ENCODE data around the gene IL33. TPM values are rescaled to one million over a fixed set of nuclear protein-coding genes. Genes with fewer than 3 reads are reported as not detected.

Gene IL33
- total RNA-seq, 2 experiments from 2014 or later: not detected

DNA sequence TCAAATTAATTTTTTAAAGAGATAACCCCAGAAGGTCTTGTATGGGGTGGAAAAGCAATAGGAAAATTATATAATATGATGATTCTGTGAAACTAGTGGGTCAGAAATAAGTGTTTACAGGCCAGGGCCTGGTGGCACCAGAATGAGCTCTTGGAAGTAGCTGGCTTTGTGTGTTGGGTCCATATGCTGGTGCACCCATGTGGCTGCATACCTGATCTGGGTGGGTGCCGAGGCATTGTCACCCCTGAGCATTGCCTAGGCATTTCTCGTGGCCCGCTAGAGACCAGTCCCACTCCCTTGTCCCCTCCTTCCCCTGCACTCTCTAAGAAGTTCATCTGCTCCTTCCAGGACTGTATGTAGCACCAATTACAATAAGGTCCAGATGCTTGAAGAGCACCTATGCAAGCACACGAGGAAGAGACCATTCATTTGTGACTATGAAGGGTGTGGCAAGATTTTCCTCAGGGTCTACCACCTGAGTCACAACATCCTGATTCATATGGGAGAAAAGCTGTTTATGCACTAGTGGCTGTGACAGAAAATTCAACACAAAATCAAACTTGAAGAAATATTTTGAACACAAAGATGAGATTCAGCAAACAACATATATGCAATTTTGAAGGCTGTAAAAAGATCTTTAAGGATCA, 19.8 kb upstream of the IL33 start:
- Mint-ChIP-seq H3K4me1 (ENCODE audit: low read depth) (no peaks in the 10 kb centered on the region), H3K9me3 (ENCODE audit: insufficient read depth) (no peaks in the 10 kb centered on the region), H3K27ac (no peak overlapping the region), H3K36me3 (ENCODE audit: low read depth) (no peaks in the 10 kb centered on the region), H3K27me3 (ENCODE audit: low read depth) (no peaks in the 10 kb centered on the region), H3K4me3 (no peak overlapping the region)
- DNase-seq (no peak), ATAC-seq (no peak)
- ChIA-PET CTCF (no interaction called here), POLR2A (no interaction called here)

DNA sequence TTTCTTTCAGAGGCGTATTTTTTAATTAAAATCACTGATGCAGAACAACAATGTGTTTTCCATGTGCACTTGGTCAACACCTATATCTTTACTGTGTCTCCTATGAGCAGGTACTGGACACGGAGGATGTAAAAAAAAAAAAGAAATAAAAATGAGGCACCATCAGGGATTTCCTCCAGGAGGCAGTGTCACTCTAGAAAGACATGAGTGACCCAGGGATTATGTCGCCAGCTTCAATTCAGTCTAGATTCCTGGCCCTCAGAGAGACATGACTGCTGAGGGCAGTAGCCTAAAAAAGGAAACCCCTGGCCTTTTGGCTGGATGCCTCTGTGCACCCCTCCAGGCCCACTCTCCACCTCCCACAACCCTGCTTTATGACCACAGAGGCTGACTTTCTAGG, 18.3 kb upstream of the IL33 start:
- no peaks in the 10 kb centered on the region for H3K36me3 Mint-ChIP-seq (ENCODE audit: low read depth)
- ChIA-PET CTCF (interaction anchor here (0.9 kb wide), 1 partner anchor 63 kb away, joined by 3 read pairs; no protein-coding TSS in a partner anchor), POLR2A (no interaction called here)
- H3K4me1 Mint-ChIP-seq (ENCODE audit: low read depth): no peaks in the 10 kb centered on the region
- H3K27me3 Mint-ChIP-seq (ENCODE audit: low read depth): no peaks in the 10 kb centered on the region
- no peaks in the 10 kb centered on the region for H3K9me3 Mint-ChIP-seq (ENCODE audit: insufficient read depth)
- H3K4me3 Mint-ChIP-seq: no peak overlapping the region
- DNase-seq (no peak), ATAC-seq (no peak)
- no peak overlapping the region for H3K27ac Mint-ChIP-seq

DNA sequence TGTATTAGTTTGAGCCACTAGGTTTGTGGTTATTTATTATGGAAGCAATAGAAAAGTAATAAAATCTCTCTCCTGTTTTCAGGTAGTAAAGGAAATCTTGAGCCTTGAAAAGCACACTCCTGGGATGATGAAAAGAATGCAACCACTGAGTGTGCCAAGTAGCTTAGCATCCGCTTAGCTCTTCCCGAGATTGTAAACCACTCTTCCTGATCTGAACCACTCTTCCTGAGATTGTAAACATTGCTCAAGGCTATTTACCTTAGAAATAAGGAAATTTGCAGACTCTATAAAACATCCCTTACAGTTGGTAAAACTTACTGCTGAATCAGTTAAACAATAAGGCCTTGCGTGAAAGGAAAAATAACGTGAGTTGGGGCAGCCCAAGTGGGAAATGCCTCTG, 17.4 kb upstream of the IL33 start:
- Mint-ChIP-seq H3K27me3 (ENCODE audit: low read depth) (no peaks in the 10 kb centered on the region), H3K36me3 (ENCODE audit: low read depth) (no peaks in the 10 kb centered on the region), H3K27ac (no peak overlapping the region), H3K4me3 (no peak overlapping the region), H3K4me1 (ENCODE audit: low read depth) (no peaks in the 10 kb centered on the region), H3K9me3 (ENCODE audit: insufficient read depth) (no peaks in the 10 kb centered on the region)
- DNase-seq (no peak), ATAC-seq (no peak)
- ChIA-PET CTCF (no interaction called here), POLR2A (no interaction called here)

DNA sequence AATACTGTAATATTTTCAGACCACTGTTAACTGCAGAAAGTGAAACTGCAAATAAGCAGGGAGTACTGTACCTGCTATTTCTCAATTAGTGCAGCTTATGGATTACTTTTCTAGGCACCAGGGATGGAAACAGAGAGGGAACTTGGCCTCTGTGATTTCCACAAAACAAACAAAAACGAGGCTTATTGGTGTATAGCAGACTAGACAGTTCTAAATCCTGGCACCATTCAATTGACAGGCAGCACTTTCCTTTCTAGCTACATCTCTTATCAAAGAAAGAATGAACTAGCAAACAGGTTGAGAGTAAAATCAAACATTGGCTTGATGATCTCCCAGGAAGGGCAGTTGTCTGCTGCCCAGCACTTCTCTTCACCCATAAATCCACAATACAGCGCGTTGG, 16.0 kb upstream of the IL33 start:
- DNase-seq (no peak), ATAC-seq (no peak)
- H3K9me3 Mint-ChIP-seq (ENCODE audit: insufficient read depth): no peaks in the 10 kb centered on the region
- H3K27me3 Mint-ChIP-seq (ENCODE audit: low read depth): peaks cover under 1% of the 10 kb centered on the region
- H3K4me1 Mint-ChIP-seq (ENCODE audit: low read depth): no peaks in the 10 kb centered on the region
- CTCF ChIA-PET: interaction anchor here (1.6 kb wide), 1 partner anchor 145 kb away, joined by 6 read pairs; no protein-coding TSS in a partner anchor
- H3K27ac Mint-ChIP-seq: no peak overlapping the region
- no peak overlapping the region for H3K4me3 Mint-ChIP-seq
- POLR2A ChIA-PET: no interaction called here
- no peaks in the 10 kb centered on the region for H3K36me3 Mint-ChIP-seq (ENCODE audit: low read depth)

DNA sequence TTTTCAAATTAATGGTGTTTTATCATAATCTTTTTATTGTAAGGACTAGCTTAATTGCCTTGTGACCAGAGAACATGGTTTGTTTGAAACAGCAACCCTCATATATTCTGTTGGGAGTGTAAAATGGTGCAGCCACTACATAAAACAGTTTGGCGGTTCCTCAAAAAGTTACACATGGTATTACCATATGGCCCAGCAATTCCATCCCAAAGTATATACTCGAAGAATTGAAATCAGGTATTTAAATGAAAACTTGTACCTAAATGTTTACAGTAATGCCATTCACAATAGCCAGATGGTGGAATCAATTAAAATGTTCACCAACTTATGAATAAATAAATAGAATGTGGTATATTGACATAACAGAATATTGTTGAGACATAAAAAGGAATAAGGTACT, 14.8 kb upstream of the IL33 start:
- Mint-ChIP-seq H3K4me3 (no peak overlapping the region), H3K9me3 (ENCODE audit: insufficient read depth) (no peaks in the 10 kb centered on the region), H3K36me3 (ENCODE audit: low read depth) (no peaks in the 10 kb centered on the region), H3K27ac (no peak overlapping the region), H3K4me1 (ENCODE audit: low read depth) (no peaks in the 10 kb centered on the region), H3K27me3 (ENCODE audit: low read depth) (peaks cover 6% of the 10 kb centered on the region)
- ChIA-PET POLR2A (no interaction called here), CTCF (no interaction called here)
- ATAC-seq (no peak), DNase-seq (no peak)

DNA sequence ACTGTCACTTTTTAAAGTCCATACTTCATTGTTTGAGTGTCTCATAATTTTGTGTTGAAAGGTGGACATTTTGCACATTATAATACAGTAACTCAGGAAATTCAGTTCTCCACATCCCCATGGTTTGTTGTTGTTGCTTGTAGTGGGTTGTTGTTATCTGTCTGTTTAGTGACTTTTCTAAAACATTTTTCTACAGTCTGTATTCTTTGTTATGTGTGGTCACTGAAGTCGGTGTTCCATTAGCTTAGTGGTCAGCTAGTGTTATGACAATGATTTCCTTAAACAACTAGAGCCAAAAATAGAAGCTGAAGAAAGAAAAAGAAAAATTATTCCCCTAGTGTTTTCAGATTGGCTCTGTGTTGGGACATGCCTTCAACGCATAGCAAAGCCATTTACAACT, 5.6 kb upstream of the IL33 start:
- no peak for ATAC-seq
- no peaks in the 10 kb centered on the region for H3K4me1 Mint-ChIP-seq (ENCODE audit: low read depth)
- H3K4me3 Mint-ChIP-seq: no peak overlapping the region

DNA sequence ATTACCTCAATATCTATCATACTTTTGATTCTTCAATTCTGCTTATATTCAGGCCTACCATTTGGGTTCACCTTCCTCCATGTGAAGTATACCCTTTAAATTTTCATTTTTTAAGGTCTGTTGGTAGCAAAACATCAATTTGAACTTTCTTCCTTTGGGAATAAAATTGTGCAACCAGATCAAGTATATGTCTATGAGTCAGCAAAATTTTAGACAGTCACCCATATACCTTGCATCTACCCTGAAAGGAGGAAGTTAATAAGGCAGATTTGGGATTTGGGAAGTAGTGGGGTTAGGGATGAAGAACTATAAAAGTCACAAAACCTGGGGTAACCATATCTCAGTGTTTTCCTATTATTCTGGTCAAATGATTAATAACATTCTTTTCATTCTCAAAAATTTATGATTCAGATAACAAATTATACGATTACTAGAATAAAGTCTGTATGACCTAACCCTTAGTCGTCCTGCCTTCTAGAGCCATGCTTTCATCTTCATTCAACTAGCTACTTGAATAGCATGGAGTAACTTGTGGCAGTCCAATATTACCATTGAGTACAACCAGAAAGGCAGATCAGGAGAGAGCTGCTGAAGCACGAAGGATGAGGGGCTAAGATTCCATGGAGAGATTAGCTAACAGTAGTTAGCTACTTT, 2.8 kb upstream of the IL33 start:
- Mint-ChIP-seq H3K4me1 (ENCODE audit: low read depth) (no peaks in the 10 kb centered on the region), H3K36me3 (ENCODE audit: low read depth) (no peaks in the 10 kb centered on the region), H3K9me3 (ENCODE audit: insufficient read depth) (peaks cover 9% of the 10 kb centered on the region), H3K27ac (no peak overlapping the region), H3K27me3 (ENCODE audit: low read depth) (peaks cover 12% of the 10 kb centered on the region), H3K4me3 (no peak overlapping the region)
- DNase-seq (no peak), ATAC-seq (no peak)
- CTCF ChIA-PET: no interaction called here
- POLR2A ChIA-PET: no interaction called here

More for the DNA sequence above, 5.6 kb upstream of the IL33 start:
- Mint-ChIP-seq H3K36me3 (ENCODE audit: low read depth) (no peaks in the 10 kb centered on the region), H3K27ac (no peak overlapping the region), H3K27me3 (ENCODE audit: low read depth) (peaks cover 7% of the 10 kb centered on the region), H3K9me3 (ENCODE audit: insufficient read depth) (peaks cover 9% of the 10 kb centered on the region)
- ChIA-PET CTCF (no interaction called here), POLR2A (no interaction called here)
- DNase-seq: no peak

DNA sequence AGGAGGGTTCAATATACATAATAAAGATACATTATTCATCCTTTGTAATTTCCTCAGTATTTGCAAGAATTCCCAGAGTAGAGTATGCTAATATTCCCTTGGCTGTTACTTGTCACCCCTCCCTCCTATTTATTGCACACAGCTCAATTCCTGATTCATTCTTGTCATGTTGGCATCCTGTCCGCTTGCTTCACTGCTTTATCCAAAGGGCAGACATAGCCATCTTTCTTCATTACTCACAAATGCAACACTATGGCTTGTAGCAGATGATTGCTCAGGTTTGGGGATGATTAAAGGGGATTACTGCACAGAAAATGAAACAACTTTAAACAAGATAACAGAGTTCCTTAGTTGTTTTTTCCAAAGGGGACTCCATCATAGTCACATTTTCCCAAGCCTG, 1.2 kb upstream of the IL33 start:
- H3K4me3 Mint-ChIP-seq: no peak overlapping the region
- no peak for DNase-seq
- no peaks in the 10 kb centered on the region for H3K36me3 Mint-ChIP-seq (ENCODE audit: low read depth)
- no peak overlapping the region for H3K27ac Mint-ChIP-seq
- no peaks in the 10 kb centered on the region for H3K4me1 Mint-ChIP-seq (ENCODE audit: low read depth)
- peaks cover 7% of the 10 kb centered on the region for H3K9me3 Mint-ChIP-seq (ENCODE audit: insufficient read depth)
- no peak for ATAC-seq
- POLR2A ChIA-PET: no interaction called here
- peaks cover 17% of the 10 kb centered on the region for H3K27me3 Mint-ChIP-seq (ENCODE audit: low read depth)
- CTCF ChIA-PET: no interaction called here

DNA sequence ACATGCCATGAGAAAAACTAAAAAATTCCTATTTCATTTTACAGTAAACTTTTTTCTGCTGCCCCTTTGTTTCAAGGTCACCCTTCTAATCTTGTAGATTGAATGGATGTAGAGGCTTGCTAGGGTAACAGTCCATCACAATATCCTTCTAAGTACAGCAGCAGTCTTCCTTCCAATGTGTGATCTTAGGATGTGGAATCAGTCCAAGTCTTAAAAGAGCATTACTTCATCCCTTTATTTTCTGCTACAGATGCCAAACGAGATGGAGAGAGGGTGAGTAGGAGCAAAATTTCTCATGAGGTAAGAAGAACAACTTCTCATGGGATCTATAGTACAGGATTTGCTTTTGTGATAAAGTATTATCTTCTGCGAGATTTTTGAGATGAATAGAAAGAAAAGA, 704 bp upstream of the IL33 start:
- ChIA-PET CTCF (no interaction called here), POLR2A (no interaction called here)
- peaks cover 6% of the 10 kb centered on the region for H3K9me3 Mint-ChIP-seq (ENCODE audit: insufficient read depth)
- ATAC-seq: no peak
- peaks cover 17% of the 10 kb centered on the region for H3K27me3 Mint-ChIP-seq (ENCODE audit: low read depth)
- no peak overlapping the region for H3K27ac Mint-ChIP-seq
- H3K4me1 Mint-ChIP-seq (ENCODE audit: low read depth): no peaks in the 10 kb centered on the region
- H3K36me3 Mint-ChIP-seq (ENCODE audit: low read depth): no peaks in the 10 kb centered on the region
- no peak for DNase-seq
- H3K4me3 Mint-ChIP-seq: no peak overlapping the region

DNA sequence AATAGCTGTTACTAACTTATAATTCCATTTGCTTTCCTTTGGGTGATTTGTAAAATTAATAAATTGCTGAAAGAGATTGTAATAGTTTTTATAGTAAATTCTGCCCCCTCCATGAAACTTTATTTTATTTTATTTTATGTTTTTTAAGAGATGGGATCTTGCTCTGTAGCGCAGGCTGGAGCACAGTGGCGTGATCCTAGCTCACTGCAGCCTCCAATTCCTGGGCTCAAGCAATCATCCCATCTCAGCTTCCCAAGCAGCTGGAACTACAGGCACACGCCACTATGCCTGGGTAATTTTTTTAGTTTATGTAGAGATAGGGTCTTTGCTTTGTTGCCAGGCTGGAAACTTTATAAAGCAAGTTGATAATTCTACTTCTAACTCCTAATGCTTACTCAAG, 395 bp downstream of the IL33 start:
- Mint-ChIP-seq H3K4me3 (no peak overlapping the region), H3K4me1 (ENCODE audit: low read depth) (no peaks in the 10 kb centered on the region), H3K9me3 (ENCODE audit: insufficient read depth) (no peaks in the 10 kb centered on the region), H3K36me3 (ENCODE audit: low read depth) (no peaks in the 10 kb centered on the region), H3K27ac (no peak overlapping the region), H3K27me3 (ENCODE audit: low read depth) (peaks cover 17% of the 10 kb centered on the region)
- ChIA-PET POLR2A (no interaction called here), CTCF (no interaction called here)
- ATAC-seq (no peak), DNase-seq (no peak)

DNA sequence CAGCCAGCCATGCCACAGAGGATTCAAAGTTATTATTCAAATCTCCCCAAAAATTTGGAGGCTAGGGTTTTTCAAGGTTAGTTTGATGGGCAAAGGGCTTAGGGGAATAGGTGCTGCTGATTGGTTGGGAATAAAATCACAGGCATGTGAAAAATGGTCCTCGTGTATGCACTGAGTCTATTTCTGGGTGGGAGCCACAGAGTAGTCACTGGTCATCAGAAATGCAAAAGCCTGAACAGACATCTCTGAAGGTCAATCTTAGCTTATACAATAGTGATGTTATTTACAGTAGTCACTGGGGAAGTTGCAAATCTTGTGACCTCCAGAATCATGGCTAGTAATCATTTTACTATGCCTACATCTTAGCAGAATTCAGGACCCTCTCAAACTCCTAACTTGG, 1.3 kb downstream of the IL33 start:
- Mint-ChIP-seq H3K27ac (no peak overlapping the region), H3K9me3 (ENCODE audit: insufficient read depth) (no peaks in the 10 kb centered on the region), H3K4me1 (ENCODE audit: low read depth) (no peaks in the 10 kb centered on the region), H3K4me3 (no peak overlapping the region), H3K36me3 (ENCODE audit: low read depth) (no peaks in the 10 kb centered on the region), H3K27me3 (ENCODE audit: low read depth) (peaks cover 17% of the 10 kb centered on the region)
- ATAC-seq: no peak
- POLR2A ChIA-PET: no interaction called here
- CTCF ChIA-PET: no interaction called here
- no peak for DNase-seq

DNA sequence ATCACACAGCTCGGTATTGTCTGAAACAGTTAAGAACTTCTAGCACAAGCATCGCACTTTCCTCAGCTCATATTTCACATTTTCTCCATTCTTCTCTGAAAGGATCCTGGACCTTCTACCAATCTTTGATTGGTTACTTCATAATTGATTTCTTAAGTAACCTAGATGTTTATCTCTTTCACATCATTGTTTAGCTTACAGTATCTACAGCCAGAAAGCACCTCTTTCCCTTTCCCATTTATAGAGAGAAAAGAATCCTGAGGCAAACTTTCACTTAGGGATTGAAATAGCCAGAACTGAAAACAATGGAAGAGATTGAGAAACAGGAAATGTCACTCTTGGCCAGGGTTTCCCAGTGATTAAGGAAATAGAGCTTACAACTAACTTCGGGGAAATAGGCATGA, 2.5 kb downstream of the IL33 start:
- Mint-ChIP-seq H3K4me3 (no peak overlapping the region), H3K27me3 (ENCODE audit: low read depth) (peaks cover 17% of the 10 kb centered on the region), H3K9me3 (ENCODE audit: insufficient read depth) (no peaks in the 10 kb centered on the region), H3K27ac (no peak overlapping the region), H3K4me1 (ENCODE audit: low read depth) (no peaks in the 10 kb centered on the region), H3K36me3 (ENCODE audit: low read depth) (no peaks in the 10 kb centered on the region)
- CTCF ChIA-PET: no interaction called here
- DNase-seq: no peak
- POLR2A ChIA-PET: no interaction called here
- ATAC-seq: no peak

DNA sequence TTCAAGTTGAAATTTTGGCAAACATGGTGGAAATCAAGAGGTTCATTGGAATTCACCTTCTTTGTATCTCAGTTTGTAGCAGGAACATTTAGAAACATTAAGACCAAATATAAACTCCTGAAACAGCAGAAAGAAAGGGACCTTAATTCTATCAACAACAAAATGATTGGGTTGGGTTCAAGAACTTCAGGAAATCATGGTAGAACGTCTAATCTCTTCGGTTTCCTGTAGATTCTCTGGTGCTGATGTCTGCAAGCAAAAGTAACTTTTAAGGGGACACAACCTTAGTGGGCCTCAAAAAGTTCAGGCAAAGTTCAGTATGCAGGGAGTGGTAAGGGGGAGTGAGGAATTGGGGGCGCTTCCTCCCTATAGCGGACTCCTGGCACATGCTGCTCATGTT, 3.4 kb downstream of the IL33 start:
- Mint-ChIP-seq H3K27ac (no peak overlapping the region), H3K27me3 (ENCODE audit: low read depth) (peaks cover 17% of the 10 kb centered on the region), H3K4me3 (no peak overlapping the region), H3K4me1 (ENCODE audit: low read depth) (no peaks in the 10 kb centered on the region), H3K36me3 (ENCODE audit: low read depth) (no peaks in the 10 kb centered on the region), H3K9me3 (ENCODE audit: insufficient read depth) (no peaks in the 10 kb centered on the region)
- ChIA-PET POLR2A (no interaction called here), CTCF (no interaction called here)
- ATAC-seq (no peak), DNase-seq (no peak)

All from activated CD8-positive, alpha-beta T cell treated with anti-CD3 and anti-CD28 coated beads, Interleukin-2, amount 10 ng/mL, durations not matched to agents 7 days and 5 days (primary cell).